ENCODE results near the gene KLHDC1.

GRCh38 chr14:49769581-49770211 is 76.8 kb downstream of the KLHDC1 start:
- TF ChIP-seq CREB5 (CRISPR knock-in tag; IDR thresholded peaks at IDR 0.05; ENCODE audit: low read depth): no peak
- no peak for TF ChIP-seq SNAI2 (CRISPR knock-in tag; IDR thresholded peaks at IDR 0.05)
- no peak for TF ChIP-seq PATZ1 (CRISPR knock-in tag; IDR thresholded peaks at IDR 0.05; ENCODE audit: borderline replicate concordance)
- TF ChIP-seq ZFP3 (CRISPR knock-in tag; IDR thresholded peaks at IDR 0.05): no peak
- no peak for TF ChIP-seq POU6F1 (CRISPR knock-in tag; IDR thresholded peaks at IDR 0.05; ENCODE audit: borderline replicate concordance, low read depth)
- TF ChIP-seq ZC3H10 (CRISPR knock-in tag; IDR thresholded peaks at IDR 0.05): no peak
- no peak for TF ChIP-seq TSHZ2 (CRISPR knock-in tag; IDR thresholded peaks at IDR 0.05)
- no peak for TF ChIP-seq CSRNP3 (CRISPR knock-in tag; IDR thresholded peaks at IDR 0.05)
- TF ChIP-seq ISL1 (CRISPR knock-in tag; IDR thresholded peaks at IDR 0.05): no peak
- no peak for TF ChIP-seq ARNTL (CRISPR knock-in tag; IDR thresholded peaks at IDR 0.05; ENCODE audit: borderline replicate concordance, low read depth)
- TF ChIP-seq RARB (CRISPR knock-in tag; IDR thresholded peaks at IDR 0.05): no peak
- TF ChIP-seq TOX (CRISPR knock-in tag; IDR thresholded peaks at IDR 0.05; ENCODE audit: borderline replicate concordance): no peak
- no peak for TF ChIP-seq ZFP30 (CRISPR knock-in tag; IDR thresholded peaks at IDR 0.05)
